Astrocyte (in vitro differentiated cells and primary cell): Measurements from ENCODE around the gene CRADD. TPM values are rescaled to one million over a fixed set of nuclear protein-coding genes. Genes with fewer than 3 reads are reported as not detected.
A peak's percentile ranks its signal among the peaks of the same experiment; 100 is the strongest.

Experiments
- DNase-seq: peaks from one replicate; pipeline ENCODE4 v3.0.0-alpha.2; 2010; ENCODE audit warnings: low read depth
- FAIRE-seq: peaks from 2 replicates; lab custom pipeline; 2011; peaks lifted over from hg19 to GRCh38; lab: Jason Lieb, UNC
- H2AFZ ChIP-seq: 2 replicates; pipeline ENCODE4 v1.6.0; 2012; ENCODE audit warnings: low read depth, low read length, inconsistent platforms
- H3K27ac ChIP-seq: 2 replicates; pipeline ENCODE4 v1.5.1; 2011; ENCODE audit warnings: low read depth, low read length, inconsistent platforms
- H3K27me3 ChIP-seq: 2 replicates; pipeline ENCODE4 v1.6.0; 2011; ENCODE audit warnings: low read length, inconsistent platforms; ENCODE audit not compliant: insufficient read depth
- H3K36me3 ChIP-seq: 2 replicates; pipeline ENCODE4 v1.5.1; 2011; ENCODE audit warnings: low read length, inconsistent platforms; ENCODE audit not compliant: insufficient read depth
- H3K4me1 ChIP-seq: 2 replicates; pipeline ENCODE4 v1.5.1; 2011; ENCODE audit warnings: low read length, inconsistent platforms; ENCODE audit not compliant: insufficient read depth
- H3K4me2 ChIP-seq: 2 replicates; pipeline ENCODE4 v1.6.0; 2012; ENCODE audit warnings: low read length, inconsistent platforms
- H3K4me3 ChIP-seq: 2 replicates; pipeline ENCODE4 v1.5.1; 2011; ENCODE audit warnings: low read depth, mild to moderate bottlenecking, low read length, inconsistent platforms; ENCODE audit not compliant: insufficient read depth
- H3K79me2 ChIP-seq: 2 replicates; pipeline ENCODE4 v1.6.0; 2012; ENCODE audit warnings: mild to moderate bottlenecking, low read length, inconsistent platforms; ENCODE audit not compliant: insufficient read depth
- H3K9ac ChIP-seq: 2 replicates; pipeline ENCODE4 v1.6.0; 2012; ENCODE audit warnings: mild to moderate bottlenecking, low read length, inconsistent platforms
- H3K9me3 ChIP-seq: 2 replicates; pipeline ENCODE4 v1.5.1; 2012; ENCODE audit warnings: low read depth, mild to moderate bottlenecking, low read length, inconsistent platforms; ENCODE audit not compliant: insufficient read depth
- H4K20me1 ChIP-seq: 2 replicates; pipeline ENCODE4 v1.6.0; 2012; ENCODE audit warnings: low read length, inconsistent platforms; ENCODE audit not compliant: insufficient read depth
- H3K27ac Mint-ChIP-seq: one replicate; pipeline ENCODE4 v1.8.0; 2021; ENCODE audit warnings: mild to moderate bottlenecking, mixed read lengths; ENCODE audit not compliant: unreplicated experiment
- H3K27me3 Mint-ChIP-seq: one replicate; pipeline ENCODE4 v1.8.0; 2021; ENCODE audit warnings: low read depth, mixed read lengths; ENCODE audit not compliant: unreplicated experiment
- H3K36me3 Mint-ChIP-seq: one replicate; pipeline ENCODE4 v1.8.0; 2021; ENCODE audit warnings: low read depth, mixed read lengths; ENCODE audit not compliant: unreplicated experiment
- H3K4me1 Mint-ChIP-seq: one replicate; pipeline ENCODE4 v1.8.0; 2021; ENCODE audit warnings: low read depth, mixed read lengths; ENCODE audit not compliant: unreplicated experiment
- H3K4me3 Mint-ChIP-seq: one replicate; pipeline ENCODE4 v1.8.0; 2021; ENCODE audit warnings: mild to moderate bottlenecking, moderate library complexity, mixed read lengths; ENCODE audit not compliant: unreplicated experiment
- H3K9me3 Mint-ChIP-seq: one replicate; pipeline ENCODE4 v1.8.0; 2021; ENCODE audit warnings: mild to moderate bottlenecking, mixed read lengths; ENCODE audit not compliant: unreplicated experiment
- EZH2 ChIP-seq: IDR thresholded peaks from 2 replicates; pipeline ENCODE4 v1.6.1; 2012; ENCODE audit warnings: mild to moderate bottlenecking, low read length, inconsistent platforms; ENCODE audit not compliant: insufficient read depth
- total RNA-seq: library from RNA; stranded (reverse); gene quantifications from 2 replicates; pipeline ENCODE4 v1.2.1, GENCODE V29; 2021
- TF ChIP-seq, protein P1 (sequence below): IDR thresholded peaks from 2 replicates; pipeline ENCODE4 v1.5.1; 2011; ENCODE audit warnings: low read depth, mild to moderate bottlenecking, inconsistent platforms, low read length, moderate library complexity; ENCODE audit not compliant: insufficient read depth

The CRADD gene
- total RNA-seq, 1 donor from 2014 or later: 8.8 TPM

DNA sequence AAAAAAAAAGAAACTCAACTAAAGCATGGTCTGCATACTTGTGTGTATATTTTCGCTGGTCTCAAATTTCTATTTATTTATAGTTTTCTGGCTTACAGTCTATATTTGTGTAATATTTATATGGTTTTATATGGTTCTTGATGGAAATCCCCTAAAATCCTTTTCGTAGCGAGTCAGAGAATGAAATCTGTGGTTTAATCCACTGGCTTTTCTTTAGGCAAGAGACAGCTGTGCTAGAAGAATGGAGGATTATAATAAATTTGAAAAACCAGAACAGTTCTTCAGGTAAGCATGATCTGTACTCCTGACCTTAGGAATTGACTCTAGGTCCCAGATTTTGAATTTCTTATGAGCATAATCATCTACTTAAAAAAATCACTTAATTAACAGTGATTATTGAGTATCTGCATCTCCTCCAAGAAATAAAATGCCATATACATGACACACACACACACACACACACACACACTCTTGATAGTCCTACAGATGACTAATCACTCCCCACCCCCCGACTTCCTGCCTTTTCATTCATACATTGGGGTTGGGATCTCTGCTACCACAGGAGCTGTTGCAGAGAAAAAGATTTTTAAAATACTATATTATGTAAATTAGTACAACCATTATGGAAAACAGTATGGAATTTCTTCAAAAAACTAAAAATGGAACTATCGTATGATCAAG, 113.4 kb downstream of the CRADD start:
- TF ChIP-seq, protein P1, sequence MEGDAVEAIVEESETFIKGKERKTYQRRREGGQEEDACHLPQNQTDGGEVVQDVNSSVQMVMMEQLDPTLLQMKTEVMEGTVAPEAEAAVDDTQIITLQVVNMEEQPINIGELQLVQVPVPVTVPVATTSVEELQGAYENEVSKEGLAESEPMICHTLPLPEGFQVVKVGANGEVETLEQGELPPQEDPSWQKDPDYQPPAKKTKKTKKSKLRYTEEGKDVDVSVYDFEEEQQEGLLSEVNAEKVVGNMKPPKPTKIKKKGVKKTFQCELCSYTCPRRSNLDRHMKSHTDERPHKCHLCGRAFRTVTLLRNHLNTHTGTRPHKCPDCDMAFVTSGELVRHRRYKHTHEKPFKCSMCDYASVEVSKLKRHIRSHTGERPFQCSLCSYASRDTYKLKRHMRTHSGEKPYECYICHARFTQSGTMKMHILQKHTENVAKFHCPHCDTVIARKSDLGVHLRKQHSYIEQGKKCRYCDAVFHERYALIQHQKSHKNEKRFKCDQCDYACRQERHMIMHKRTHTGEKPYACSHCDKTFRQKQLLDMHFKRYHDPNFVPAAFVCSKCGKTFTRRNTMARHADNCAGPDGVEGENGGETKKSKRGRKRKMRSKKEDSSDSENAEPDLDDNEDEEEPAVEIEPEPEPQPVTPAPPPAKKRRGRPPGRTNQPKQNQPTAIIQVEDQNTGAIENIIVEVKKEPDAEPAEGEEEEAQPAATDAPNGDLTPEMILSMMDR: no peak
- TF ChIP-seq EZH2: no peak
- Mint-ChIP-seq H3K4me1 (peaks cover 34% of the 10 kb centered on the region), H3K36me3 (no peaks in the 10 kb centered on the region), H3K27me3 (no peaks in the 10 kb centered on the region), H3K4me3 (no peak overlapping the region), H3K9me3 (peaks cover 5% of the 10 kb centered on the region), H3K27ac (no peak overlapping the region)
- H3K27ac ChIP-seq: peak overlapping the region; percentile 44
- no peaks in the 10 kb centered on the region for H3K27me3 ChIP-seq
- peaks cover 39% of the 10 kb centered on the region for H3K4me1 ChIP-seq
- H3K79me2 ChIP-seq: no peaks in the 10 kb centered on the region
- H3K9ac ChIP-seq: no peak overlapping the region
- H3K4me3 ChIP-seq: no peak overlapping the region
- no peaks in the 10 kb centered on the region for H3K9me3 ChIP-seq
- peak overlapping the region; percentile 29 for H3K4me2 ChIP-seq
- FAIRE-seq (peak; percentile 41), DNase-seq (peak; percentile 90)
- no peak overlapping the region for H2AFZ ChIP-seq
- H4K20me1 ChIP-seq: no peaks in the 10 kb centered on the region
- no peaks in the 10 kb centered on the region for H3K36me3 ChIP-seq

DNA sequence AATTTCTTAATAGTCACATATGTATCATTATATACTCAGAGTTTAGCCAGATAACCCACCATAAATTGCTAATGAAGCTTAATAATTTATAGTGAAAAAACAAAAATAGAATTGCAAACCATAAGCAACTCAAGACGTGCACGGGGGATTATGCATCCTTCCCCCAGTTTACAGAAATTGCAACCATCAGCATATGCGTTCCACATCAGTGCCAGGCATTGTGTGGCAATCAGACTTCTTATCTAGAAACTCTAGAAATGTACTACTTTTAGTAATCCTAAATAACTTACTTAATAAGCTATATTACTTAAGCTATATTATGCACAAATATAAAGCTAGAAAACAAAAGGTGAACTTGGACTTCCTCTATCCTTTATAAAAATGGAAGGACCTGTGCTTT, 115.8 kb downstream of the CRADD start:
- Mint-ChIP-seq H3K27me3 (no peaks in the 10 kb centered on the region), H3K4me1 (peaks cover 18% of the 10 kb centered on the region), H3K4me3 (no peak overlapping the region), H3K36me3 (no peaks in the 10 kb centered on the region), H3K9me3 (peaks cover 3% of the 10 kb centered on the region), H3K27ac (no peak overlapping the region)
- H3K9ac ChIP-seq: no peak overlapping the region
- peaks cover 23% of the 10 kb centered on the region for H3K4me1 ChIP-seq
- FAIRE-seq (no peak), DNase-seq (no peak)
- no peak overlapping the region for H3K4me2 ChIP-seq
- no peak overlapping the region for H2AFZ ChIP-seq
- no peak overlapping the region for H3K4me3 ChIP-seq
- no peak for TF ChIP-seq EZH2
- TF ChIP-seq, protein P1: no peak
- H3K27me3 ChIP-seq: no peaks in the 10 kb centered on the region
- H3K79me2 ChIP-seq: no peaks in the 10 kb centered on the region
- no peak overlapping the region for H3K27ac ChIP-seq
- no peaks in the 10 kb centered on the region for H4K20me1 ChIP-seq
- H3K36me3 ChIP-seq: no peaks in the 10 kb centered on the region
- no peaks in the 10 kb centered on the region for H3K9me3 ChIP-seq

DNA sequence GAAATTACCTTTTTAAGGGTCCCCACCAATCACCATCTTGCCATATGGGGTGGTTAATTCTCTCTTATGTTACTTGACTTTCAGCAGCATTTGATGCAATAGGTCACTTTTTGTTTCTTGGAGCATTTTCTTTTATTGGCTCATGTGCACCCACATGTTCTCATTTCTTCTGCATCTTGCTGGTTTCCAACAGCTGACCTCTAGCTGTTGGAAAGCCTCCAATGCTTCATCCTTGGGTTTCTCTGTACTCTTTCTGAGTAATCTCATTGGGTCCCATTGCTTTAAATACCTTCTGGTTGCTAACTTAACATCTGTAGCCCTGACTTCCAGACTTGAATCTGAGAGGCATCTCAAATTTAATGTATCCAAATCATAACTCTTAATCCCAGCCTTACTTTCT, 116.8 kb downstream of the CRADD start:
- no peaks in the 10 kb centered on the region for H3K27me3 Mint-ChIP-seq
- Histone ChIP-seq H3K4me1 (peaks cover 26% of the 10 kb centered on the region), H4K20me1 (no peaks in the 10 kb centered on the region), H3K9ac (no peak overlapping the region), H3K79me2 (no peaks in the 10 kb centered on the region), H2AFZ (no peak overlapping the region), H3K27ac (no peak overlapping the region), H3K36me3 (no peaks in the 10 kb centered on the region), H3K9me3 (no peaks in the 10 kb centered on the region), H3K27me3 (no peaks in the 10 kb centered on the region), H3K4me3 (no peak overlapping the region), H3K4me2 (no peak overlapping the region)
- DNase-seq (peak; percentile 52), FAIRE-seq (no peak)
- H3K27ac Mint-ChIP-seq: no peak overlapping the region
- no peak for TF ChIP-seq EZH2
- TF ChIP-seq, protein P1: no peak
- H3K4me1 Mint-ChIP-seq: peaks cover 18% of the 10 kb centered on the region
- peaks cover 2% of the 10 kb centered on the region for H3K9me3 Mint-ChIP-seq
- no peaks in the 10 kb centered on the region for H3K36me3 Mint-ChIP-seq
- no peak overlapping the region for H3K4me3 Mint-ChIP-seq
